HG02763 (cell line): ENCODE measurements around the gene GOLPH3.
"Not testable (repeated sequence)": the region's sequence is repeated elsewhere in the genome, so short reads cannot be mapped to it uniquely, and the experiment has no call there.

Experiments used
- ATAC-seq: cut with Tn5 transposase; IDR thresholded peaks from one replicate; pipeline ENCODE4 v1.9.1; 2021; ENCODE audit warnings: mild to moderate bottlenecking, moderate library complexity; ENCODE audit not compliant: unreplicated experiment

Gene GOLPH3

GRCh38 chr5:32100691-32101302 is 73.3 kb downstream of the GOLPH3 start:
- no peak for ATAC-seq

- no peak for ATAC-seq
These were observed 73.9 kb downstream of the GOLPH3 start for GRCh38 chr5:32100230-32100629.

GRCh38 chr5:32099486-32100035 is 74.6 kb downstream of the GOLPH3 start:
- no peak for ATAC-seq

- no peak for ATAC-seq
These were observed 75.2 kb downstream of the GOLPH3 start for GRCh38 chr5:32098890-32099310.

GRCh38 chr5:32098291-32098690 is 75.8 kb downstream of the GOLPH3 start:
- no peak for ATAC-seq

GRCh38 chr5:32096891-32097595 is 77.1 kb downstream of the GOLPH3 start:
- no peak for ATAC-seq

GRCh38 chr5:32095261-32095671 is 78.9 kb downstream of the GOLPH3 start:
- no peak for ATAC-seq

- no peak for ATAC-seq
These were observed 79.4 kb downstream of the GOLPH3 start for GRCh38 chr5:32094691-32095090.

GRCh38 chr5:32092938-32093812 is 80.9 kb downstream of the GOLPH3 start:
- no peak for ATAC-seq

- no peak for ATAC-seq
These were observed 83.4 kb downstream of the GOLPH3 start for GRCh38 chr5:32090755-32091128.

- no peak for ATAC-seq
These were observed 83.9 kb downstream of the GOLPH3 start for GRCh38 chr5:32090026-32090754.

- no peak for ATAC-seq
These were observed 84.7 kb downstream of the GOLPH3 start for GRCh38 chr5:32089146-32090000.

- no peak for ATAC-seq
These were observed 85.9 kb downstream of the GOLPH3 start for GRCh38 chr5:32088214-32088613.

- ATAC-seq, result no peak
These were observed 86.7 kb downstream of the GOLPH3 start for GRCh38 chr5:32087086-32088082.

GRCh38 chr5:32083981-32084430 is 90.1 kb downstream of the GOLPH3 start:
- ATAC-seq, result no peak

GRCh38 chr5:32082701-32083100 is 91.4 kb downstream of the GOLPH3 start:
- no peak for ATAC-seq

- not testable (repeated sequence) for ATAC-seq
These were observed 93.6 kb downstream of the GOLPH3 start for GRCh38 chr5:32080565-32080964.

- ATAC-seq, result not testable (repeated sequence)
These were observed 95.3 kb downstream of the GOLPH3 start for GRCh38 chr5:32078855-32079254.
